ENCODE data around the gene PRRC2A. TPM values are rescaled to one million over a fixed set of nuclear protein-coding genes. Genes with fewer than 3 reads are reported as not detected.

The PRRC2A gene
- total RNA-seq, 4 donors from 2014 or later = 71.4 to 113 (median 88.0) TPM

DNA sequence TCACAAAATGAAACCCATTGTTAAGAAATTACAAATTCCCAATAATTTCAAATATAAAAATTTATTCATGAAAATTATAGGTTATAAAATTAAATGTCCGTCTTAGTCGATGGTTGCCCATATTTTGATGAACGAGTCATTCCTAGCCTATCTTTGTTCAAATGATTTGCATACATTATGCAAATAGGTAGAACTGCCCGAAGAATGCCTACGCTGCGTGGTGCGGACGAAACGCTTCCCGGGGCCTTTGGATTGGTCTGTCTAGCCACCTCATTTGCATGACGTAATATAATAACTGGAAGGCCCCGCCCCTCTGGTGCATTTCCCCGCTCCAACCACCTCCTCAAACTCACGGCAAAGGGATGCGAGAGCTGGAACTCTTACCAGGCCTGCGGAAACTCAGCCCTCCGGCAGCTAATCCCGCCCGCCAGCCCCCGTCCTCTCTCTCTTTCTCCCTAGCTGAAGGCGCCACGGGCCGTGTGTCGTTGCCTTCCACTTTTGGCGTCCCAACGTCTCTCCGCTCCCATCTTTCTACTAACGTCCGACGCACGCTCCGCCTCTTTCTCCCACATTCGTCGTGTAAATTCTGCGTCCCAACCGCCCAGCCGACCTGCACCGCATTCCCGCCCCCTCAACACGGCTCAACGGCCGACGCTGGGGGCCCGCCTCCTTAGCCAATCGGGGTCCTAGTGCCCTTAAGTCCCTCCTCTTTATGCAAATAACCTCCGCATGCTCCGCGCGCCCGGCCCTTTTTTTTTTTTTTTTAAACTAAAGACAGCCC lies 520 bp upstream of the PRRC2A start:
- WGBS, 2 donors = 0% methylated on average over 50 of the region's 50 CpGs

DNA sequence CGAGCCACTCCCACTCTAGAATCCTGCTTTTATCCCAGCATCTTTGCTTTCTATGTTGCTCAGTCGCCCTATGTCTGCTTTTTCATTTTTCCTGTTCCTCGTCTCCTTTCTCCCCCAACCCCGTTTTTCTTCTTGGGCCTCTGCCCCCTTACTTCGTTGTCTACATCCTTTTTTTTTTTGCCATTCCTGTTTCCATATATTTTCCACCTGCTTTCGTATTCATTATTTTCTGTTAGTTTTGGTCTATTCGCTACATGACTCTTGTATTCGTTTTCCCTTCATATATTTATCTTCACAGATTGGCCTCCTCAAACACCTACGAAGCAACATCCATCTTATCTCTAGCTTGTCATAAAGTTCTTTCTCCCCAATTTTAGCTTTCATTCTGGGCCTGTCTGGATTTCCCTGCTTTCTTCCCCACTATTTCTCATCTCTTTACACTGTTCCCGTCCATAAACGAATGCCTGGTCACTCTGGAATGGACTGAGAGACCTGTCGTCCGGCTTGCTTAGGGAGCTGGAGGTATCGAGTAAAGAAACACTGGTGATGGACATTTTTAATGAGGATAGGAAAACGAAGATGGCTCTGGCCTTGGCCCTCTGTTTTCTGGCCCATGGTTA lies 915 bp downstream of the PRRC2A start:
- no peaks in the 10 kb centered on the region for H3K9me3 ChIP-seq
- H3K4me3 ChIP-seq = peak overlapping the region; percentile 82 to 100 (median 94)
- peaks cover 5 to 35% (median 22%) of the 10 kb centered on the region in 3 donors for H3K36me3 ChIP-seq
- peak overlapping the region; percentile 92 to 98 (median 98) for H3K27ac ChIP-seq
- H3K4me1 ChIP-seq = peaks cover 0 to 23% (median 15%) of the 10 kb centered on the region in 4 donors
- no peak for TF ChIP-seq EP300 (IDR thresholded peaks at IDR 0.05)
- TF ChIP-seq, protein P1, sequence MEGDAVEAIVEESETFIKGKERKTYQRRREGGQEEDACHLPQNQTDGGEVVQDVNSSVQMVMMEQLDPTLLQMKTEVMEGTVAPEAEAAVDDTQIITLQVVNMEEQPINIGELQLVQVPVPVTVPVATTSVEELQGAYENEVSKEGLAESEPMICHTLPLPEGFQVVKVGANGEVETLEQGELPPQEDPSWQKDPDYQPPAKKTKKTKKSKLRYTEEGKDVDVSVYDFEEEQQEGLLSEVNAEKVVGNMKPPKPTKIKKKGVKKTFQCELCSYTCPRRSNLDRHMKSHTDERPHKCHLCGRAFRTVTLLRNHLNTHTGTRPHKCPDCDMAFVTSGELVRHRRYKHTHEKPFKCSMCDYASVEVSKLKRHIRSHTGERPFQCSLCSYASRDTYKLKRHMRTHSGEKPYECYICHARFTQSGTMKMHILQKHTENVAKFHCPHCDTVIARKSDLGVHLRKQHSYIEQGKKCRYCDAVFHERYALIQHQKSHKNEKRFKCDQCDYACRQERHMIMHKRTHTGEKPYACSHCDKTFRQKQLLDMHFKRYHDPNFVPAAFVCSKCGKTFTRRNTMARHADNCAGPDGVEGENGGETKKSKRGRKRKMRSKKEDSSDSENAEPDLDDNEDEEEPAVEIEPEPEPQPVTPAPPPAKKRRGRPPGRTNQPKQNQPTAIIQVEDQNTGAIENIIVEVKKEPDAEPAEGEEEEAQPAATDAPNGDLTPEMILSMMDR (IDR thresholded peaks at IDR 0.05) = no peak
- TF ChIP-seq POLR2A (IDR thresholded peaks at IDR 0.05) = no peak
- H3K27me3 ChIP-seq = no peaks in the 10 kb centered on the region
- DNase-seq (ENCODE audit: low spot score in 2 of 2) = no peak
- WGBS, 2 donors = 7% methylated on average over 15 of the region's 15 CpGs

More for the DNA sequence above, 520 bp upstream of the PRRC2A start:
- TF ChIP-seq EP300 (IDR thresholded peaks at IDR 0.05) = peak; percentile 52 to 98
- TF ChIP-seq, protein P1 (IDR thresholded peaks at IDR 0.05) = peak in 2 of 5 experiments; percentile 39 to 65
- peak; percentile 93 to 97 for TF ChIP-seq POLR2A (IDR thresholded peaks at IDR 0.05)
- peak; percentile 96 for DNase-seq (ENCODE audit: low spot score in 2 of 2)
- peak overlapping the region; percentile 44 to 100 (median 90) for H3K4me3 ChIP-seq
- H3K27me3 ChIP-seq = no peaks in the 10 kb centered on the region
- H3K4me1 ChIP-seq = peaks cover 0 to 23% (median 15%) of the 10 kb centered on the region in 4 donors
- H3K36me3 ChIP-seq = peaks cover under 1 to 21% (median 8%) of the 10 kb centered on the region in 3 donors
- H3K9me3 ChIP-seq = no peaks in the 10 kb centered on the region
- H3K27ac ChIP-seq = peak overlapping the region; percentile 92 to 98 (median 98)

- Histone ChIP-seq H3K36me3 (peaks cover 5 to 40% (median 27%) of the 10 kb centered on the region in 3 donors), H3K27ac (peak overlapping the region; percentile 92 to 98 (median 98)), H3K27me3 (no peaks in the 10 kb centered on the region), H3K4me3 (peak overlapping the region; percentile 82 to 100 (median 94)), H3K4me1 (peaks cover 0 to 23% (median 15%) of the 10 kb centered on the region in 4 donors), H3K9me3 (no peaks in the 10 kb centered on the region)
- DNase-seq (ENCODE audit: low spot score in 2 of 2) = no peak
- no peak for TF ChIP-seq EP300 (IDR thresholded peaks at IDR 0.05)
- TF ChIP-seq POLR2A (IDR thresholded peaks at IDR 0.05) = no peak
- TF ChIP-seq, protein P1 (IDR thresholded peaks at IDR 0.05) = no peak
- 21 to 25% methylated on average over 4 of the region's 4 CpGs for WGBS, 2 donors
Observed at GRCh38 chr6:31621991-31622390, 1.5 kb downstream of the PRRC2A start.

DNA sequence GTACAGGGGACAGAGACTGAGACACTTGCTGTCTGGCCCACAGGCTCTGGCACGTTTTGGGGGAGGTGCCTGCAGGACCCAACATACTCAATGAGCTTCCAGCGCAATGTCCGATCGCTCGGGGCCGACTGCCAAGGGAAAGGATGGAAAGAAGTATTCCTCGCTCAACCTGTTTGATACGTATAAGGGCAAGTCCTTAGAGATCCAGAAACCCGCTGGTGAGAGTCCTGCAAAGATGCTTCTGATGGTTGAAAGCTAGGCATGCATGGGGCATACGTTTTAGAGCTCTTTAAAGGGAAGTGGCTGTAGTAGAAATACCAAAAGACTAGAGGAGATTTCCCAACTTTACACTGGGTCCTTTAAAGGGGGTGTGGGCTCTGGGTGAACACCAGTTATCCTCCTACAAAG lies 2.2 kb downstream of the PRRC2A start:
- no peak overlapping the region for H3K4me3 ChIP-seq
- no peak for TF ChIP-seq POLR2A (IDR thresholded peaks at IDR 0.05)
- TF ChIP-seq, protein P1 (IDR thresholded peaks at IDR 0.05) = no peak
- H3K27ac ChIP-seq = peak overlapping the region in 2 of 4 donors; percentile 97 to 98
- H3K4me1 ChIP-seq = peaks cover 0 to 23% (median 15%) of the 10 kb centered on the region in 4 donors
- no peaks in the 10 kb centered on the region for H3K9me3 ChIP-seq
- WGBS, 2 donors = 52 to 53% methylated on average over 10 of the region's 10 CpGs
- peaks cover 5 to 47% (median 28%) of the 10 kb centered on the region in 3 donors for H3K36me3 ChIP-seq
- DNase-seq (ENCODE audit: low spot score in 2 of 2) = no peak
- H3K27me3 ChIP-seq = no peaks in the 10 kb centered on the region

GRCh38 chr6:31624070-31624469 lies 3.6 kb downstream of the PRRC2A start:
- no peaks in the 10 kb centered on the region for H3K27me3 ChIP-seq
- no peak for TF ChIP-seq EP300 (IDR thresholded peaks at IDR 0.05)
- peaks cover 5 to 61% (median 41%) of the 10 kb centered on the region in 3 donors for H3K36me3 ChIP-seq
- peaks cover 0 to 23% (median 15%) of the 10 kb centered on the region in 4 donors for H3K4me1 ChIP-seq
- no peak for DNase-seq (ENCODE audit: low spot score in 2 of 2)
- no peaks in the 10 kb centered on the region for H3K9me3 ChIP-seq
- no peak overlapping the region for H3K27ac ChIP-seq
- 88 to 89% methylated on average over 10 of the region's 10 CpGs for WGBS, 2 donors
- H3K4me3 ChIP-seq = no peak overlapping the region
